SK-N-DZ (cell line): ENCODE results near the gene SPOCK1.
A peak's percentile ranks its signal among the peaks of the same experiment; 100 is the strongest.

Experiments used
- DNase-seq: peaks from one replicate; pipeline ENCODE4 v3.0.0-alpha.2; 2015; ENCODE audit warnings: low spot score

SPOCK1 gene

GRCh38 chr5:137442660-137443059 lies 56.5 kb downstream of the SPOCK1 start:
- no peak for DNase-seq

- DNase-seq, result no peak
Observed at GRCh38 chr5:137441476-137441875, 57.6 kb downstream of the SPOCK1 start.

GRCh38 chr5:137440795-137441194 lies 58.3 kb downstream of the SPOCK1 start:
- no peak for DNase-seq

- DNase-seq, result no peak
Observed at GRCh38 chr5:137439645-137440044, 59.5 kb downstream of the SPOCK1 start.

- no peak for DNase-seq
Observed at GRCh38 chr5:137438932-137439331, 60.2 kb downstream of the SPOCK1 start.

GRCh38 chr5:137437774-137438173 lies 61.4 kb downstream of the SPOCK1 start:
- no peak for DNase-seq

- DNase-seq, result no peak
Observed at GRCh38 chr5:137433539-137433938, 65.6 kb downstream of the SPOCK1 start.

- DNase-seq, result no peak
Observed at GRCh38 chr5:137432376-137432775, 66.8 kb downstream of the SPOCK1 start.

- no peak for DNase-seq
Observed at GRCh38 chr5:137431051-137431450, 68.1 kb downstream of the SPOCK1 start.

- DNase-seq, result no peak
Observed at GRCh38 chr5:137415231-137415681, 83.9 kb downstream of the SPOCK1 start.

- no peak for DNase-seq
Observed at GRCh38 chr5:137414112-137414755, 84.9 kb downstream of the SPOCK1 start.

GRCh38 chr5:137412136-137412535 lies 87.0 kb downstream of the SPOCK1 start:
- no peak for DNase-seq

- peak; percentile 11 for DNase-seq
Observed at GRCh38 chr5:137410234-137411010, 88.7 kb downstream of the SPOCK1 start.

- no peak for DNase-seq
Observed at GRCh38 chr5:137409736-137410135, 89.4 kb downstream of the SPOCK1 start.

GRCh38 chr5:137407090-137407489 lies 92.0 kb downstream of the SPOCK1 start:
- DNase-seq, result no peak

- no peak for DNase-seq
Observed at GRCh38 chr5:137405393-137405792, 93.7 kb downstream of the SPOCK1 start.

GRCh38 chr5:137403869-137404268 lies 95.3 kb downstream of the SPOCK1 start:
- DNase-seq, result no peak

- no peak for DNase-seq
Observed at GRCh38 chr5:137402436-137403187, 96.5 kb downstream of the SPOCK1 start.

- no peak for DNase-seq
Observed at GRCh38 chr5:137401946-137402345, 97.2 kb downstream of the SPOCK1 start.

GRCh38 chr5:137400571-137400970 lies 98.6 kb downstream of the SPOCK1 start:
- no peak for DNase-seq

- no peak for DNase-seq
Observed at GRCh38 chr5:137399911-137400310, 99.2 kb downstream of the SPOCK1 start.

- DNase-seq, result no peak
Observed at GRCh38 chr5:137398751-137399150, 100.4 kb downstream of the SPOCK1 start.
